ENCODE measurements around the gene RNU1-3.
"Not testable (repeated sequence)": the region's sequence is repeated elsewhere in the genome, so short reads cannot be mapped to it uniquely, and the experiment has no call there.

Gene RNU1-3

DNA sequence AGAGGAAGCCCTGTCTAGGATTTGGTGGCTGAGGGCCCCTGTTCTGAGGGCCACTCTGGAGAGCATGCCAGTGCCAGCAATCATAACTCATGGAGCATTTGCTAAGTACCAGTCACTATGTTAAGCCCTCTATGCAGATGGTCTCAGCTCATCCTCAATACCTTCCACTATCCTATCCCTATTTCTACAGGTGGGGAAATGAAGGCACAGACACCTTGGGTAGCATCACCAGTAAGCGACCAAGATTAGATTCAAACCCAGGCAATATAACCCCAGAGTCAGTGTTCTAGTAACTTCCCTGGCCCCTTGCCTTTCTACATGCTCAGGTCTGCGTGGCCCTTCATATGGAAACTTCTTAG lies 45.5 kb downstream of the RNU1-3 start:
- Histone ChIP-seq H3K9me3 (ENCODE audit: severe bottlenecking) (no peaks in the 10 kb centered on the region), H3K27me3 (ENCODE audit: insufficient read depth, low read depth, severe bottlenecking) (no peaks in the 10 kb centered on the region), H3K36me3 (peaks cover 43% of the 10 kb centered on the region), H3K4me3 (ENCODE audit: low read depth, low read length) (no peak overlapping the region), H3K27ac (peak overlapping the region; percentile 39; the same call in 1 of the 2 replicates)
- TF ChIP-seq CTCF (IDR thresholded peaks at IDR 0.05; ENCODE audit: low read depth, low read length), result no peak
- no peak for DNase-seq

DNA sequence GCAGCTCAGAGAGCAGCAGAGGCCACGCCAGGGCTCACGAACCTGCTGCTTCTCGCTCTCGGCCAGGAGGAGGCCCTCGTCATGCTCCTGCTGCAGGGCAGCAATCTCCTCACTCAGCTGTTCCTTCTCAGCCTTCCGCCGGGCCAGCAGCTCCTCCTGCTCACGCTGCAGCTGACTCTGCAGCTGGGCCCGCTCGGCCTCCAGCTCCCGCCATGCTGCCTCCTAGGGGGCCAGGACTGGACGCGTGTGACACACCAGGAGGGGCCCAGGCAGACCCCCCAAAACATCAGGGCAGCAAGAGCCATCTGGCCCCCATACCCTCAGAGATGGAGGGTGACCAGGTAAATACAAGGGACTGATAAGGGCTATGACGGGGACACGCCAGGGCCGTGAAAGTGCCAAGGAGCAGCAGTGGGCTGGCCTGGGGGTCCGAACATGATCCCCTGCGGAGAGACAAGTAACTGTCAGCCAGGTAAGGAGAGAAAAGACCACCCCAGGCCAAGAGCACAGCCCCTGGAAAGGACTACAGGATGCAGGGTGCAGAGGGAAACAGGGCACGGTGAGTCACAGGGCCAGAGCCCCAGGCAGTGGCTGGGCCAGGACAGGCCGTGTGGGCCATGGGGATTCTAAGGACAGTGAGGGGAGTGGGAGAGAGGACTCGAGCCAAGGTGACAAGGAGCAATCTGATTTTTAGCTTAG lies 46.8 kb downstream of the RNU1-3 start:
- not testable (repeated sequence) for H3K4me3 ChIP-seq (ENCODE audit: low read depth, low read length); H3K27me3 ChIP-seq (ENCODE audit: insufficient read depth, low read depth, severe bottlenecking); DNase-seq; H3K9me3 ChIP-seq (ENCODE audit: severe bottlenecking); H3K27ac ChIP-seq
- peaks cover 32% of the 10 kb centered on the region for H3K36me3 ChIP-seq

DNA sequence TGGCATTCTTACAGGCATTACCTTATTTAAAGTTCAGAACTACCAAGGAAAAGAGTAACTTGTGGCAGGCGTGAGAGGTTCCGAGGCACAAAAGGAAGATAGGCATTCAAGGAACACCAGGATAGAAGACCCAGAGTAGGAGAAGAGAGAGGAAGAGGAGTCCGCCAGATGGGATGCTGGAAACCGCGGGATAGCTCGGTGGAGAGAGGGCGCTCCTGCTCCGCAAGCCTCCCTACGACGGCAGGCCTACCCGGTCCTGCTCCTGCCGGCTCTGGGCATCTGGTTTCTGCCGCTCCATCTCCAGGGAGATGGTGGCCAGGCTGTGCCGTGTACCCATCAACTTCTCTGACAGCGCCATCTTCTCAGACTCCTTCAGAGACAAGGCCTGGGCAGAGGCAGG lies 48.0 kb downstream of the RNU1-3 start:
- H3K36me3 ChIP-seq, result peaks cover 23% of the 10 kb centered on the region
- TF ChIP-seq CTCF (IDR thresholded peaks at IDR 0.05; ENCODE audit: low read depth, low read length), result 0 out of 2 replicates have a peak, but pooled peaks have one; percentile 23
- DNase-seq, result no peak
- no peak overlapping the region for H3K27ac ChIP-seq
- H3K27me3 ChIP-seq (ENCODE audit: insufficient read depth, low read depth, severe bottlenecking), result no peaks in the 10 kb centered on the region
- no peaks in the 10 kb centered on the region for H3K9me3 ChIP-seq (ENCODE audit: severe bottlenecking)
- H3K4me3 ChIP-seq (ENCODE audit: low read depth, low read length), result no peak overlapping the region

DNA sequence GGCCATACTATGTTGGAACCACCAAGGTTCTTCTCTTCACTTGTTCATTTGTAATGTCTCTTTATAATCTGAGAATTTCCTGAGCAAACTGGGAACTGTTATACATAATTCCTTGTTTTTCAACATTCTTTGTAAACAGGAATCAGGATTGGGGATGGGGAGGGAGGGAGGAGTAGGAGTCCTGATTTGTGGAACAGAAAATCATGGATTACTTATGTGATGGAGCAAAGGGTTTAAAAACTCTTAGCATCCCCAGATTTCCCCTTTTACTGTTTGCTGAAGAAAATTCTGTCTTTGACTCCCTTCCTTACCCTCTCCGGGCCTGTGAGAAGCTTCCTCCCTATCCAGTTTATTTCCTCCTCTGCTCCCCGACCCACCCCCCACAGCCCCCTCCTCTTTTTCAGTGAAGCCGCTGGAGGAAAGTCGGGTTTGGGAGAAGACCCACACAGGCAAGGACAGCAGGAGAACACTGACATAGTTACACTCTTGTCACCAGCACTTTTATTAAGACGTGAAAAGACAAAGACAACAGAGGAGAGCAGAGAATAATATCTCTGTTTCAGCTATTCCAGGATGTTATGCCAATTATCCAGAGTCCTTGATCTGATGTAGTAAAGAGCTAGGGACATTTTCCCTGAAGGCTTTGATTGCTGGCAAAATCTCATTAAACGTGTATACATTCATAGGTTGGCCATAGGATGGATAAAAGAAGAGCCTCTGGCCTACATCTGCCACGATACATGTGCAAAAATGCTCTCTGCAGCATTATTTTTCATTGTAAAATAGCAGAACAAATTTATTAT lies 48.8 kb downstream of the RNU1-3 start:
- H3K27me3 ChIP-seq (ENCODE audit: insufficient read depth, low read depth, severe bottlenecking), result no peaks in the 10 kb centered on the region
- no peak overlapping the region for H3K4me3 ChIP-seq (ENCODE audit: low read depth, low read length)
- no peaks in the 10 kb centered on the region for H3K9me3 ChIP-seq (ENCODE audit: severe bottlenecking)
- no peak overlapping the region for H3K27ac ChIP-seq
- no peak for DNase-seq
- peaks cover 22% of the 10 kb centered on the region for H3K36me3 ChIP-seq
- TF ChIP-seq CTCF (IDR thresholded peaks at IDR 0.05; ENCODE audit: low read depth, low read length), result no peak

GRCh38 chr1:16617114-16617631 lies 49.6 kb downstream of the RNU1-3 start:
- Histone ChIP-seq H3K27ac (no peak overlapping the region), H3K9me3 (ENCODE audit: severe bottlenecking) (no peaks in the 10 kb centered on the region), H3K27me3 (ENCODE audit: insufficient read depth, low read depth, severe bottlenecking) (no peaks in the 10 kb centered on the region), H3K4me3 (ENCODE audit: low read depth, low read length) (no peak overlapping the region), H3K36me3 (peaks cover 13% of the 10 kb centered on the region)
- DNase-seq, result peak; percentile 16
- TF ChIP-seq CTCF (IDR thresholded peaks at IDR 0.05; ENCODE audit: low read depth, low read length), result no peak
